HG03378 (cell line): ENCODE results near the gene CLIC5.
"Not testable (repeated sequence)": the region's sequence is repeated elsewhere in the genome, so short reads cannot be mapped to it uniquely, and the experiment has no call there.

Source experiments
- ATAC-seq: cut with Tn5 transposase; IDR thresholded peaks from one replicate; pipeline ENCODE4 v1.9.1; 2021; ENCODE audit warnings: mild to moderate bottlenecking, moderate library complexity; ENCODE audit not compliant: unreplicated experiment

Gene CLIC5

GRCh38 chr6:45929421-45930361 is 86.0 kb downstream of the CLIC5 start:
- ATAC-seq, result no peak

DNA sequence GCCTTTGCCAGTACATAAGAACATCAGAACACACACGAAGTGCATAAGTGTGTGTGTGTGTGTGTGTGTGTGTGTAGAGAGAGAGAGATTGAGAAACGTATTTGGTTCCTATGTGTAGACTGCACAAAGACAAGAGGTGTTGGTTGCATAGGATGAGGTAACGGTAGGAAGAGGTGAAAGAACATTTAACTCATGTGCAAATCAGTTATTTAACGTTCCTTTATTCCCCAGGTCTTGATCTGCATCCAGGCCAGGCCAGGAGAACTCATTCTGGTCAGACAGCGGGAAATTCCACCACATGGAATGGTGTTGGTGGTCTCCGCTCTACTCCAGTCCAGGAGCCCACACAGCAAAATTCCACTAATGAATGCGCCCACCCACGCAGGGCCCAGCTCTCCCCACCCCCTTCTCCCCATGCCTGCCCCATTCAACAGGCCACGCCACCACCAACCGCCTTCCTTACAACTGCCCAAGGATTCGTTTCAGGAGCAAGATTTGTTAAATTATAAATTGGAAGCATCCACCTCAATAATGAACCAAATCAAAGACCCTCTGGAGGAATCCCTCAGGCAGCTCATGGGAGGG is 86.8 kb downstream of the CLIC5 start:
- ATAC-seq, result no peak

DNA sequence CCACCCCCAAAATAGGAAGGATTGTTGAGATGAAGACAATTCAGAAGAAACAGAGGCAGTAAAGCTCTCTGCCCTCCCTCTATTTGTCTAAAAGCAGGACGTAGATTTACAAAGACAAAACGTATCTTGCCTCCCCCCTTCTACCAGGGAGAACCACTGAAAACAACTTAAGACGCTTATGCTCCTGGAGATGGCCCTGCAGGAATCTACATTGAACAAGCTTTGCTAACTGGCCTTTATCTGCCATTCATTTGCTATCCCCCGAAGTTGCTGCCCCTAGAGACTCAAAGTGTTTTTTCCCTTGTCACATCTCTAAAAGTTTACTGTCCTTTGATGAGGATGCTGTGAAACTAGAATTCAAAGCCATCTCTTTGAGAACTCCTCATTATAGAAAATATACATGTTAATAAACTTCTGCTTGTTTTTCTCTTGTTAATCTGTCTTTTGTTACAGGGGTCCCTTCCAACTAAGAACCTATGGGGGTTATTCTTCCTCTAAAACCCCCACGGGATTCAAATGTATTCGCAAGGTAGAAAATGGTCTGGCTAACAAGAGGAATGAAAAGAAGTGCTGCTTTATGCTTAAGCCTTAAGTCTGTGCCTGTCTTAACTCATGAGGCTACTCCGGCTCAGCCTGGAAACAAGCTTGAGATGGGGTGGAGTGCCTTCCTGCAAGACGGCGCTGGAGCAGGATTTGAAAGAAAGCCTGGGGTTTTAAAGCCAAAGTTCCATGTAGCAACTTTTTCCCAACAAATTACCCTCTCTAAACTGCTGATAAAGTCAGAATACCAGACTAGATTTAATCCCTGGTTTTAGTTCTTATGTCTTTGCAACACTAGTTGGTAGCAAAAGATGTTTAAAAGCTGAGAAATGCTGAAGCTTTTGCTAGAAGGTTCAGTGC is 88.0 kb downstream of the CLIC5 start:
- ATAC-seq, result no peak

GRCh38 chr6:45926423-45926822 is 89.2 kb downstream of the CLIC5 start:
- not testable (repeated sequence) for ATAC-seq

GRCh38 chr6:45924763-45925342 is 90.8 kb downstream of the CLIC5 start:
- ATAC-seq, result no peak

DNA sequence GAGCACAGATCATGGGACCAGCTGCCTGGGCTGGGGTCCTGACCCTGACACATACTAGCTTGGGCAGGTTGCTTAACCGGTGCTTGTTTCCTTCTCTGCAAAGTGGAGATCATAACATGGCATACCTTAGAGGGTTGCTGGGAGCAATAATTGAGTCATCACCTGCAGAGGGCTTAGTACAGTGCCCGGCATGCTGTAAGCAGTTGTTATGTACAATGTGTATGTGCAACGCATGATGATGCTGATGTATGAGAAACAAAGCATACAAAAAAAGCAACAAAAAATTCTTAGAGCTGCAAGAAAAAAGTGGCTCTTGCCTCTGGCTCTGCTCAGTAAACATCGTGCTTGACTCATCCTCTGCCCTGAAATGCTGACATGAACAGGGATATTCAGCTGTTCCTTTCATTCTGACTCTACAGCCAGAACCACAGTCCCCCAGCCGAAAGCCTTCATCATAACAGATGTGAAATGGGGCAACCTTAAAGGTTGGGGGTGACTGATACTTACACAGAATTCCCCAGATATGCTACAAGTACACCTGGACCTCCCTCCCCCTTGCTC is 91.7 kb downstream of the CLIC5 start:
- ATAC-seq, result peak; percentile 68

DNA sequence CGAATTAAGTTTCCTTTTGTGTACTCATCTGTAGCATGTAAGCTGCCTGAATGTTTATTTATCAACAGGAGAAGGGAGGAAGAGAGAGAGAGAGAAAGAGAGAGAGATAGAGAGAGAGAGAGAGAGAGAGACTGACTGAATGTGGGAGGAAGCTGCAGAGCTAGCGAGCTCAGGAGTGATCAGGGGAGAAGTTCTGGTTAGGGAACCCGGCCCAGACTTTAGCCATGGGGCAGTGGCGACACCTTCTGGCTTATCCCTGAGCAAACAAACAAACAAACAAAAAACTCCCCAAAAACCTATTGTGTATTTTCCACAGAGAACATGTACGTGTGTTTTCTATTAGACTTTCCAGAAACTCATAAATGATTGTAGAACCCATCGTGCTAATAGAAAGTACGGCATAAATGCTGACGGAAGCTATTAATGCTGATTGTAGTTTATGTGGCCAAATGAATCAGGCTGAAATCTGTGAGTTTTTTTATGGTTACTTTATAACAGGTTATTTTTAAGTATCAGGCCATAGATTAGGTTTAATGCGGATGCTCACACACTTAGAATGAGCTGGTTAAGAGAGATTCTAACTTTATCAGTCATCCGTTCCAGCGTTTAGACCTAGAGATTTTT is 92.8 kb downstream of the CLIC5 start:
- no peak for ATAC-seq

DNA sequence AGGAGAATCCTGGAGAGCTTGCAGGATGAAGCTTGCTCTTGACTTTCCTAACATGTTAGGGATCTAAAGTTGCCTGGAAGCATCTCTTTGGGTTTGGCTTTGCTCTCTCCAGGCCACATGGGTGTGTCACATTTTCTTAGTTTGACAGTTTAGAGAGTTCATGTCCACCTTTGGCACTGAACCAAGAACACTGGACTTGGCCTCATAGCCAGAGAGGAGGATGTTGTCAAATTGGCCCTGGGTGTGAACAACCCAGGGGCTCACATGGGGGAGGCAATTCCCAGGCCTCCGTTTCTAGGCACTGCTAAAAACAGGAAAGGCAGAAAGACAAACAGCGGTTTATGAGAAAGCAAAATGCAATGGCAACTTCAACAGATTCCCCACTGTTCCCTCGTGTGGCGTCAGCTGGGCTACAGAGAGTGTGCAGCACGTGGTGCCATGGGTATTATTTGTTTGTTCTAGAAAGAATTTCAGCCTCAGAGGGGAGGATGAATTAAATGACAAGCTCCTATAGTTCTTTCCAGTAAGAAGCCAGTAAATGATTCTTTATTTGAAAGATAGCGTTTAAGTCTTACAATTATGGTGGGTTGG is 93.9 kb downstream of the CLIC5 start:
- no peak for ATAC-seq

- peak; percentile 73 for ATAC-seq
Observed at GRCh38 chr6:45920819-45921511, 94.7 kb downstream of the CLIC5 start.

- ATAC-seq, result no peak
Observed at GRCh38 chr6:45917439-45917838, 98.2 kb downstream of the CLIC5 start.

DNA sequence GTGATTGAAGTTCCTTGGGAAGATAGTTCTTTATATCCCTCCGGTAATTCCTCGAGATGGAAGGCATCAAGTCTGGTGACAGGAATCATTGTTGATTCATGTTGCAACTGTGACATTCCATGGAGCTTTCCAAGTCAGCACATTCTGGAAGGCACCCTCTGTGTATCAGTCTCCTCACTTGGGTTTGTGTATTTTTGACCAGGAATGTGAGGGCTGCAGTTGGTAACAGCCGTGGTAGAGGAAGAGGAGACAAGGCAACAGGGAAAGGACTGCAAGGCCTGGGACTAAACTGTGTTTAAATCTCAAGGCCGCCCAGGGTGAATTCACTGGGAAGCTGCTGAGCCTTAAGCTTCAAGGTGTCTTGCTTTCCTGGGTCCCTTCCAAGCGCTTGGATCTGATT is 99.0 kb downstream of the CLIC5 start:
- ATAC-seq, result no peak

- no peak for ATAC-seq
Observed at GRCh38 chr6:45915780-45916468, 99.7 kb downstream of the CLIC5 start.

GRCh38 chr6:45911691-45912090 is 104.0 kb downstream of the CLIC5 start:
- ATAC-seq, result no peak

- ATAC-seq, result no peak
Observed at GRCh38 chr6:45903959-45904358, 111.7 kb downstream of the CLIC5 start.

DNA sequence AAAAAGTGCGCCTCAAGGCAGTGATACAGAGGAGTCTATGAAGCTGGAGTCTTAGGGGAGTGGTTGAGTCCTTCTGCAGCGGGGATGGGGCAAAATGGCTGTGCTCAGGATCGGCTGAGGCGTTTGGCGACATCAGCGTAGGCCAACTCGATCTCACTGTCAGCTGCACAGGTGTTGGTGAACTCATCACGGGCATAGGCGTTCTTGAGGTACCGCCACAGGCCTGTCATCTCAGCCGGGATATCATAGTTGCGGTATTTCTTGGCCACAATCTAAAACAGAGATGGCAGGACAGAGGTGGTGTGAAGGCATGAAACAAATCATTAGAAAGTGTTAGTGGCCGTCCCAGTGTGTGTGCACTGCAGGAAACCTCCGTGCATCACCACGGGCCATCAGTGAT is 112.7 kb downstream of the CLIC5 start:
- no peak for ATAC-seq

- no peak for ATAC-seq
Observed at GRCh38 chr6:45901767-45902650, 113.7 kb downstream of the CLIC5 start.
